Measurements from ENCODE around the gene MOAP1. TPM values are rescaled to one million over a fixed set of nuclear protein-coding genes. Genes with fewer than 3 reads are reported as not detected.

MOAP1 gene
- polyA plus RNA-seq, 2 of the 4 experiments (the other 2 are of a cell fraction): 13.5 to 23.9 TPM

DNA sequence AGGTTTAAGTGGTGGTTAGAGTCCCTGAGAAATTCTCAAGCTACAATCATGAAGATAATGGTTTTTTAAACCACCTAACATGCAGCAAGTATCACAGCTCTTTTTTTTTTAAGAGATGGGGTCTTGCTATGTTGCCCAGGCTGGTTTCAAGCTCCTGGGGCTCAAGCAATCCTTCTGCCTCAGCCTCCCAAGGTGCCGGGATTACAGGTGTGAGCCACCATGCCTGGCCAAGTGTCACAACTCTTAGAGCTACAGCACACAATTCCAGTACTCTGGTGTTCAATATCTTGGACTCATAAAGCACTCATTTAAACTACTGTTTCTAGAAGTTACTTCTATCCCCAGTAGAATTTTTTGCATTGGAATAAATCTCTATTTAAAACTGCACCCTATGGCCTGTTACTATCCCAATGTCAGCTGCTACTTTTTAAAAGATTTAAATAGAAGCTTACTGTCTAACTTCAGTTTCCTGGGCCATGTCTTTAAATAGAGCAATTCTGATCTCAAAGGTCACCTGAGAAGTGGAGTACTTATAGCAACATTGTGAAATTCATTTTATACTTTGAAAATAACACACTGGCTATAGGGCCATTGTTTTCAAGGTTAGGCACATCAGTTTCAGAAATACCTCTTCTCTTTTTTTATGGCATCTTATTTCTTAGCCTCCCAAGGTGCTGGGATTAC, 10.8 kb upstream of the MOAP1 start:
- no peak for DNase-seq (ENCODE audit: low read depth in 1 of 2, low spot score in 1 of 2)
- no peak for ATAC-seq
- Histone ChIP-seq H3K4me2 (no peak overlapping the region), H3K9me3 (no peaks in the 10 kb centered on the region), H3K27ac (no peak overlapping the region), H3K4me3 (no peak overlapping the region), H3K4me1 (no peaks in the 10 kb centered on the region)
- ChIA-PET CTCF (interaction anchor here (0.6 to 1.9 kb wide), 5 partner anchors 10 to 82 kb away, joined by 3 to 7 read pairs (median 4); partner anchors contain the start of genes GON7 and UBR7), POLR2A (interaction anchor here (1.2 kb wide), 1 partner anchor 11 kb away, joined by 4 read pairs; the partner anchor contains the start of gene MOAP1)
- WGBS (ENCODE audit: missing lambda C conversion rate): 100% methylated on average over 1 of the region's 1 CpG
- TF ChIP-seq, protein P1, sequence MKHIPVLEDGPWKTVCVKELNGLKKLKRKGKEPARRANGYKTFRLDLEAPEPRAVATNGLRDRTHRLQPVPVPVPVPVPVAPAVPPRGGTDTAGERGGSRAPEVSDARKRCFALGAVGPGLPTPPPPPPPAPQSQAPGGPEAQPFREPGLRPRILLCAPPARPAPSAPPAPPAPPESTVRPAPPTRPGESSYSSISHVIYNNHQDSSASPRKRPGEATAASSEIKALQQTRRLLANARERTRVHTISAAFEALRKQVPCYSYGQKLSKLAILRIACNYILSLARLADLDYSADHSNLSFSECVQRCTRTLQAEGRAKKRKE (CRISPR knock-in tag; IDR thresholded peaks at IDR 0.05; ENCODE audit: low read depth): no peak
- TF ChIP-seq ZC3H11A (IDR thresholded peaks at IDR 0.05) (no peak), CHD2 (IDR thresholded peaks at IDR 0.05; ENCODE audit: low read length, partially characterized antibody) (no peak), CBX2 (IDR thresholded peaks at IDR 0.05; ENCODE audit: borderline replicate concordance, low read depth) (no peak), JUNB (IDR thresholded peaks at IDR 0.05) (no peak), POLR2A (IDR thresholded peaks at IDR 0.05; ENCODE audit: low read length) (no peak), RNF2 (IDR thresholded peaks at IDR 0.05; ENCODE audit: borderline replicate concordance, low read depth) (no peak)
- FAIRE-seq: no peak

DNA sequence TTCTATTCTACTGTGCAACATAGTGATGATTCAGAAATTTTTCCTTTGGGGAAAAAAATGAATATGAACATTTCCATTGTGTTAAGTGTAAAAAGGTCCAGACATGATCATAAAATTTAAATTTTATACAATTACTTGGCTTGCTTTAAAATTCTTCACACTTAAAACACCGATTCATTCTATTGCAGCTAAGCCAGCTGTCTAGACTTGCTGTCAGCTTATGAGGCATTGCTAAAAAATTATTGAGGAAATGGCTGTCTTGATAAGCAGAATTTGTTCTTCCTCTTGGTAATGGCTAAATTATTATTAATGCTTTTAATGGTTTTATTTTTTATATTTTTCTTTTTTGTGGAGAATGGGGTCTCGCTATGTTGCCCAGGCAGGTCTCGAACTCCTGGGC, 2.3 kb upstream of the MOAP1 start:
- no peak overlapping the region for H3K27ac ChIP-seq
- FAIRE-seq (no peak), ATAC-seq (no peak), DNase-seq (ENCODE audit: low read depth in 1 of 2, low spot score in 1 of 2) (no peak)
- peaks cover 7% of the 10 kb centered on the region for H3K4me1 ChIP-seq
- no peak overlapping the region for H3K4me2 ChIP-seq
- CTCF ChIA-PET: interaction anchor here (0.7 to 1.6 kb wide), 4 partner anchors 8 to 20 kb away, joined by 3 to 8 read pairs (median 3); partner anchors contain the start of gene GON7
- H3K4me3 ChIP-seq: no peak overlapping the region
- no peaks in the 10 kb centered on the region for H3K9me3 ChIP-seq
- WGBS (ENCODE audit: missing lambda C conversion rate): 86% methylated on average over 3 of the region's 3 CpGs
- POLR2A ChIA-PET: interaction anchor here (1.1 kb wide), 1 partner anchor 20 kb away, joined by 4 read pairs; the partner anchor contains the start of genes GON7 and UBR7
- TF ChIP-seq EHF (CRISPR knock-in tag; IDR thresholded peaks at IDR 0.05) (no peak), EP300 (IDR thresholded peaks at IDR 0.05) (no peak), EHMT2 (IDR thresholded peaks at IDR 0.05; ENCODE audit: low read depth) (no peak)
- TF ChIP-seq, protein P2, sequence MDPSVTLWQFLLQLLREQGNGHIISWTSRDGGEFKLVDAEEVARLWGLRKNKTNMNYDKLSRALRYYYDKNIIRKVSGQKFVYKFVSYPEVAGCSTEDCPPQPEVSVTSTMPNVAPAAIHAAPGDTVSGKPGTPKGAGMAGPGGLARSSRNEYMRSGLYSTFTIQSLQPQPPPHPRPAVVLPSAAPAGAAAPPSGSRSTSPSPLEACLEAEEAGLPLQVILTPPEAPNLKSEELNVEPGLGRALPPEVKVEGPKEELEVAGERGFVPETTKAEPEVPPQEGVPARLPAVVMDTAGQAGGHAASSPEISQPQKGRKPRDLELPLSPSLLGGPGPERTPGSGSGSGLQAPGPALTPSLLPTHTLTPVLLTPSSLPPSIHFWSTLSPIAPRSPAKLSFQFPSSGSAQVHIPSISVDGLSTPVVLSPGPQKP (IDR thresholded peaks at IDR 0.05; ENCODE audit: low read depth, low read length): no peak
- TF ChIP-seq, protein P3, sequence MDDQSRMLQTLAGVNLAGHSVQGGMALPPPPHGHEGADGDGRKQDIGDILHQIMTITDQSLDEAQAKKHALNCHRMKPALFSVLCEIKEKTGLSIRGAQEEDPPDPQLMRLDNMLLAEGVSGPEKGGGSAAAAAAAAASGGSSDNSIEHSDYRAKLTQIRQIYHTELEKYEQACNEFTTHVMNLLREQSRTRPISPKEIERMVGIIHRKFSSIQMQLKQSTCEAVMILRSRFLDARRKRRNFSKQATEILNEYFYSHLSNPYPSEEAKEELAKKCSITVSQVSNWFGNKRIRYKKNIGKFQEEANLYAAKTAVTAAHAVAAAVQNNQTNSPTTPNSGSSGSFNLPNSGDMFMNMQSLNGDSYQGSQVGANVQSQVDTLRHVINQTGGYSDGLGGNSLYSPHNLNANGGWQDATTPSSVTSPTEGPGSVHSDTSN (IDR thresholded peaks at IDR 0.05): no peak

DNA sequence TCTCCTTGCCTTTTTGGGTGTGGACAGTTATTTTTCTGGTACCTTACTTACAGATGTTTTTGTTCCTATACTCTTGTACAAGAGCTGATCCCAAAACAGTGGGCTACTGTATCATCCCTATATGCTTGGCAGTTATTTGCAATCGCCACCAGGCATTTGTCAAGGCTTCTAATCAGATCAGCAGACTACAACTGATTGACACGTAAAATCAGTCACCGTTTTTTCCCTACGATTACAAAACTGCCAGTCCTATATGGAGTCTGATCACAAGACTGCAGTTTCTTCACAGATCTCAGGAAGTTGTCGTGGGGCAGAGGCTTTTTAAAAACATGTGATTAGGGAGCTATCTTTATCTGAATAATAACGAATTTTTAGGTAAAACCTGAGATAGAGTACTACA, 1.8 kb upstream of the MOAP1 start:
- ATAC-seq (no peak), DNase-seq (ENCODE audit: low read depth in 1 of 2, low spot score in 1 of 2) (no peak), FAIRE-seq (no peak)
- no peak overlapping the region for H3K27ac ChIP-seq
- no peak overlapping the region for H3K4me3 ChIP-seq
- peaks cover 7% of the 10 kb centered on the region for H3K4me1 ChIP-seq
- ChIA-PET POLR2A (interaction anchor here (1.1 kb wide), 1 partner anchor 21 kb away, joined by 4 read pairs; the partner anchor contains the start of genes GON7 and UBR7), CTCF (interaction anchor here (0.5 to 1.6 kb wide), 4 partner anchors 8 to 20 kb away, joined by 3 to 8 read pairs (median 3); partner anchors contain the start of gene GON7)
- WGBS (ENCODE audit: missing lambda C conversion rate): 79% methylated on average over 6 of the region's 6 CpGs
- no peaks in the 10 kb centered on the region for H3K9me3 ChIP-seq
- H3K4me2 ChIP-seq: peak overlapping the region; percentile 75
- TF ChIP-seq, protein P4, sequence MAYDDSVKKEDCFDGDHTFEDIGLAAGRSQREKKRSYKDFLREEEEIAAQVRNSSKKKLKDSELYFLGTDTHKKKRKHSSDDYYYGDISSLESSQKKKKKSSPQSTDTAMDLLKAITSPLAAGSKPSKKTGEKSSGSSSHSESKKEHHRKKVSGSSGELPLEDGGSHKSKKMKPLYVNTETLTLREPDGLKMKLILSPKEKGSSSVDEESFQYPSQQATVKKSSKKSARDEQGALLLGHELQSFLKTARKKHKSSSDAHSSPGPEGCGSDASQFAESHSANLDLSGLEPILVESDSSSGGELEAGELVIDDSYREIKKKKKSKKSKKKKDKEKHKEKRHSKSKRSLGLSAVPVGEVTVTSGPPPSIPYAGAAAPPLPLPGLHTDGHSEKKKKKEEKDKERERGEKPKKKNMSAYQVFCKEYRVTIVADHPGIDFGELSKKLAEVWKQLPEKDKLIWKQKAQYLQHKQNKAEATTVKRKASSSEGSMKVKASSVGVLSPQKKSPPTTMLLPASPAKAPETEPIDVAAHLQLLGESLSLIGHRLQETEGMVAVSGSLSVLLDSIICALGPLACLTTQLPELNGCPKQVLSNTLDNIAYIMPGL (CRISPR knock-in tag; IDR thresholded peaks at IDR 0.05; ENCODE audit: borderline replicate concordance): no peak
- TF ChIP-seq KDM1A (IDR thresholded peaks at IDR 0.05; ENCODE audit: low read depth) (no peak), TP53 (CRISPR knock-in tag; IDR thresholded peaks at IDR 0.05) (no peak), BHLHE40 (IDR thresholded peaks at IDR 0.05; ENCODE audit: low read depth, low read length) (no peak), POLR2A (IDR thresholded peaks at IDR 0.05; ENCODE audit: low read length) (no peak), KDM5A (IDR thresholded peaks at IDR 0.05) (no peak), CHD2 (IDR thresholded peaks at IDR 0.05; ENCODE audit: low read length, partially characterized antibody) (no peak), PHF8 (IDR thresholded peaks at IDR 0.05; ENCODE audit: borderline replicate concordance, low read depth) (no peak), CBX8 (IDR thresholded peaks at IDR 0.05) (no peak), HOXA7 (CRISPR knock-in tag; IDR thresholded peaks at IDR 0.05) (no peak), CHD4 (IDR thresholded peaks at IDR 0.05; ENCODE audit: borderline replicate concordance) (no peak), RAD21 (conservative IDR thresholded peaks at IDR 0.05 in 1 of 2, IDR thresholded peaks at IDR 0.05 in 1 of 2) (no peak), NFE2L2 (conservative IDR thresholded peaks at IDR 0.05; ENCODE audit: low read length) (no peak), POLR2AphosphoS2 (conservative IDR thresholded peaks at IDR 0.05; ENCODE audit: low read length) (no peak), NPAS2 (CRISPR knock-in tag; IDR thresholded peaks at IDR 0.05; ENCODE audit: borderline replicate concordance) (no peak)
- TF ChIP-seq, protein P5, sequence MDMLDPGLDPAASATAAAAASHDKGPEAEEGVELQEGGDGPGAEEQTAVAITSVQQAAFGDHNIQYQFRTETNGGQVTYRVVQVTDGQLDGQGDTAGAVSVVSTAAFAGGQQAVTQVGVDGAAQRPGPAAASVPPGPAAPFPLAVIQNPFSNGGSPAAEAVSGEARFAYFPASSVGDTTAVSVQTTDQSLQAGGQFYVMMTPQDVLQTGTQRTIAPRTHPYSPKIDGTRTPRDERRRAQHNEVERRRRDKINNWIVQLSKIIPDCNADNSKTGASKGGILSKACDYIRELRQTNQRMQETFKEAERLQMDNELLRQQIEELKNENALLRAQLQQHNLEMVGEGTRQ (IDR thresholded peaks at IDR 0.05): no peak
- TF ChIP-seq, protein P1 (CRISPR knock-in tag; IDR thresholded peaks at IDR 0.05; ENCODE audit: low read depth): no peak
